Kasumi-1 (cell line): ENCODE results near the gene FIGN.

Source experiments
- DNase-seq, 2 experiments: peaks; one replicate each; lab custom pipeline; 2025; lab: John Stamatoyannopoulos, UW

The FIGN gene

GRCh38 chr2:163709270-163709669 lies 26.5 kb downstream of the FIGN start:
- DNase-seq: no peak

- DNase-seq: no peak
These were observed 27.5 kb downstream of the FIGN start for GRCh38 chr2:163708265-163708664.

DNA sequence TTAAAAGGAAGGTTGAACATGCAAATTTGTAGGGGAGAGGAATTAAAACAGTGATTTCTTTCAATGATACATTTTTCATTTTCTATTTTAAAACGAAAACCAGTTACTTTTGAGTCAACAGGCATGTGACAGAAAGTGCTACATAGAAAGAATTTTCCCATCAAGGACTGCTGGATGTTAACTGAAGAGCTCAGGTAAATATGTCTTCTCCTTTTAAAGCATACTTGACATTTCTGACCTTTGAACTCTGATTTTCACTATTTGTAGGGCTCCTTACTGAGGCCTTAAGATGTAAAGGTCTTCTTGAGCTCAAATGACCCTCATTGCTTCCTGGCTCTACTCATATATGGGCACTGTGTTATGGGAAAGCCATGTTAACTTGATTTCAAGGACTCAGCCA lies 32.4 kb downstream of the FIGN start:
- no peak for DNase-seq

GRCh38 chr2:163701399-163702195 lies 34.2 kb downstream of the FIGN start:
- DNase-seq: no peak

DNA sequence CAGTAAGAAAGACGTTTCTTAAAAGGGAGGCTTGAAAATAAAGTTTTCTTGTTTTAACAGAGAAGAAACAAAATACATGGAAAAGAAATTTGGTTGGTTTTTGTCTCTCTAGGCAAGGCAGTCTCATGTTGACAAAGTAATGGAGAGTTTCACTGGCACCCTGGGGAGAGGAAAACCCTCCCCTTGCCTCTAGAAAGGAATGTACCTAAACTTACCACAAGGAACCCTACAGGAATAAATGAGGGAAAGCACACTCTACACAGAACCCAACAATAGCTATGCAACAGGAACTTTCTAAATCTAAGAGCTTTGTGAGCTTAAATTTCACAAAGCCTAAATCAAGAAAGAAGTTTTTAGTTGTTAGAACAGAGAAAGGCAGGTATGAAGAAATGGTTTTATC lies 37.0 kb downstream of the FIGN start:
- no peak for DNase-seq

- DNase-seq: no peak
These were observed 37.8 kb downstream of the FIGN start for GRCh38 chr2:163697846-163698637.

GRCh38 chr2:163697429-163697828 lies 38.4 kb downstream of the FIGN start:
- no peak for DNase-seq

DNA sequence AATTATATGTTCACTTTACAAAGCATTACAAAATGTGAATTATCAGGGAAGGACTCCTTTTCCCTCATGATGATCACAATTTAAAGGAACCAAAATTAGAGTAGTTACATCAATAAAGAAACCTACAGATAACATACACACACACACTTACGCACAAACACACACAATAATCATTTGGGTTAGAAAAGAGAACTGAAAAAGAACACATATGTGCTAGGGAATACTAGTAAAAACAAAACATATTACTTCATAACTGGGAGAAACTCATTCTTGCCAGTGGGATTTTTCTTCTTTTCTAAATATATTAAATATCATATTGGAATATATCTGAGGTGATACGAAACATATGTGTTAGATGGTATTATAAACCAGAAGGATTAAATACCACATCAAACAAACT lies 42.3 kb downstream of the FIGN start:
- no peak for DNase-seq

- DNase-seq: no peak
These were observed 43.0 kb downstream of the FIGN start for GRCh38 chr2:163692611-163693482.

DNA sequence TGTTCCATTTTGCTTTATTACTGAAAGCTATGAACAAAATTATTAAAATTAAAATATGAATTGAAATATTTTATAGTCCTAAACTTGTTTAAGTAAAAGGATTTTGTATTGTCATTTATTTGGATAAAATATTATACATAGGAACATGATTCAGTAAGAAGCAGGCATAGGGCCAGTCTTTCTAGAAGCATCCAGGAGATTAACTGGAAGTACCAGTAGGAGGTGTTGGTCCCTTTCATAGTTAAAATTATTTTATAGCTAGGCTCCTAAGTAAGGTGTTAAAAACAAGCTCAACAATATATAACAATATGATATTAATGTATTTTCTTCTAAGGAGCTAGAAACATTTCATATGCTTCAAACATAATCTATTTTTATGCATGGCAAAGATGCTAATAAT lies 43.7 kb downstream of the FIGN start:
- DNase-seq: no peak

DNA sequence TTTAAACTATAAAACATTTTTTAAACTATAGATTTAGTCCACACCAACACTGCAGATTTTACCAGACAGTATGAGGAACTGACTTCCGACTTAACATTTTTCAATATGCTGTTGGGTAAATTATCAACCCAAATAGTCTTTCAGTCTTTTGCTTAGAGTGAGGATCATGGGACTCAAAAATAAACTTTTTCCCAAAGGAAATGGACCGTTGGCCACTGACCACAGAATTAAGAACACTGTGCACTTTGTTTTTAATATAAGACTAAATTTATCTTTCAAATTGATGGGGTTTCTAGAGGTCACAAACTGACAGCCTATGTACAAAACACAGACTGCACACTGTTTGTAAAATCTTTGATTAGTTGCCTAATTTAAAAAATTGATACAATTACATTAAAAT lies 44.9 kb downstream of the FIGN start:
- DNase-seq: no peak

- no peak for DNase-seq
These were observed 48.6 kb downstream of the FIGN start for GRCh38 chr2:163687217-163687616.

DNA sequence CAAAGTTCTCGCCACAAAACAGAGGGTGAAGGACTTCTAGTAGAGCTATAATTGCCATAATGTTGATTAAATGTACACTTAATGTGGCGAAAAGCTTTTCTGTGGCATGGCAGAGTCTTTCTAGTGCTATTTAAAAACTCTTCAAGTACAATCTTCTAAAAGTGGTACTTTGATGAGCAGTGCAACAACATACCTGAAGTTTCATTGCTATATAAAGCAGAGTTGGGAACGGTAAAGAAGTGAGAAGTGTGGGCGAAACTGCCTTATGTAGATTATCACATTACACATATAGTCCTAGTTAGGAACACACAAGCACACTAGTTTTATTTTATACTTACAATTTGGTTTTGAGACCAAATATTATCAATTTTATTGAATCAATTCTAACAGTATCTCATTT lies 49.5 kb downstream of the FIGN start:
- DNase-seq: no peak

DNA sequence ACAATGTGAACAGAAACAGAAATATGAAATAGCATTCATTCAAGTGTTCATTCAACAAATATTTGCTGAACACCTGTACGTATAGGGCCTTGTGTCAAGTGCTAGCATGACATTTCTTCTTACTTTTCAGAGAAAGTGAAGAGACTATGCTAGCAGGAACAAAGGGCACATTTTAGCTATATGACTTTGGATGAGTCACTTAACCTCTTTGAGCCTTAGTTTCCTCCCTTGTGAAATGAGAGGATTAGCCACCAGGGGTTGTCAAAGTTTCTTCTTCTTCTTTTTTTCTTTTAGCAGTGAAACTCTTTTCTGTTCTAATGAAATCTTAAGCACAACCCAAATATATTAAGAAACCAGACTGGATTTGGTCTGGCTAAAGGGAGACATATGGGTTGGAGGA lies 53.1 kb downstream of the FIGN start:
- DNase-seq: peak; percentile 17 to 35

GRCh38 chr2:163681745-163682144 lies 54.1 kb downstream of the FIGN start:
- DNase-seq: no peak

DNA sequence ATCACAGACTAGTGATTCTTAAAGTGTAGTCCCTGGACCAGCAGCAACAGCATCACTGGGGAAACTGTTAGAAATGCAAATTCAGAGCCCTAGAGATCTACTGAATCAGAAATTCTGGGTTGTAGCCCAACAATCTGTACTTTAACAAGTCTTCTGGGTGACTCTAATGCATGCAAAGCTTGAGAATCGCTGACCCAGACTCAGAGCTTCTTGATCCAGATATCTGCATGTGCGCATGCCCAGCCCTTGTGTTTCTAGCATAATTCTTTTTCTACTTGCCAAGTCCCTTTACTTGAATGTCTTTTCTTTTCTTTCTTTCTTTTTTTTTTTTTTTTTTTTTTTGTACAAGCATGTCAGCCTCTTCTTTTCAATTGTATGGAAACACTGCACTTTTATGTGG lies 60.4 kb downstream of the FIGN start:
- no peak for DNase-seq

GRCh38 chr2:163673522-163673921 lies 62.3 kb downstream of the FIGN start:
- no peak for DNase-seq

DNA sequence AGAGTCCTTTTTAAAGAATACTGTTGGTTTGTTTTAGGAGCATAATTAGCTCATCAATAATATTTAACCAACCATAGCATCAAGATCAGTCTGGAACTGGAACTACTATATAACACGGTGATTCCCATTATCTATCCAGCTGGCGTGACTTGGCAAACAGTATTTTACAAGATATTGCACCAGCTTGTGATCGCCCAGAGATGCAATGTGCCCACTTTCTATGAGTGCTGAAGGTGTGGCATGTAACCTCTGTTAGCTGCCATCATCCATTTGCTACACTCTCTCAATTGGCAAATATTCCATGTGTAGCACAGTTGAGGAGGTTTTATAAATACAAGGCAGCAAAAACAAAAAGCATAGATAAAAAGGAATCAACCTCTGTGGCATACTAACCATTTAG lies 64.9 kb downstream of the FIGN start:
- DNase-seq: no peak

DNA sequence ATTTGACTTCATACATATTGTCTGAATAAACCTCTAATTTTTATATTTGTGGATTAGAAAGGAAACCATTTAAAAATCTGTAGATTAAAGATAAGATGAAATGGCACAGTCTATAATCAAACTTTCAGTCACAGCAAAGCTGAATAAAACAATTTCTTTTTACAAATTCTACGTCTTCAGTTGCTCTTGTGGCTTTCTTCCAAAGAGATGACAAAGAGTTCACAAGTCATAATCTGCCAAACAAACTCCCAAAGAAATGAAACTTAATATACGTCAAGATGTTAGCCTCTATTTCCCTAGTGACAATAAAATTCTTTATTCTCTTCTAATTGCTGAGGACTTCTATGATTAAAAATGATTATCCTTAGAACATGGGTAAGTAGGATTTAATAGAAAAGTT lies 66.3 kb downstream of the FIGN start:
- no peak for DNase-seq

DNA sequence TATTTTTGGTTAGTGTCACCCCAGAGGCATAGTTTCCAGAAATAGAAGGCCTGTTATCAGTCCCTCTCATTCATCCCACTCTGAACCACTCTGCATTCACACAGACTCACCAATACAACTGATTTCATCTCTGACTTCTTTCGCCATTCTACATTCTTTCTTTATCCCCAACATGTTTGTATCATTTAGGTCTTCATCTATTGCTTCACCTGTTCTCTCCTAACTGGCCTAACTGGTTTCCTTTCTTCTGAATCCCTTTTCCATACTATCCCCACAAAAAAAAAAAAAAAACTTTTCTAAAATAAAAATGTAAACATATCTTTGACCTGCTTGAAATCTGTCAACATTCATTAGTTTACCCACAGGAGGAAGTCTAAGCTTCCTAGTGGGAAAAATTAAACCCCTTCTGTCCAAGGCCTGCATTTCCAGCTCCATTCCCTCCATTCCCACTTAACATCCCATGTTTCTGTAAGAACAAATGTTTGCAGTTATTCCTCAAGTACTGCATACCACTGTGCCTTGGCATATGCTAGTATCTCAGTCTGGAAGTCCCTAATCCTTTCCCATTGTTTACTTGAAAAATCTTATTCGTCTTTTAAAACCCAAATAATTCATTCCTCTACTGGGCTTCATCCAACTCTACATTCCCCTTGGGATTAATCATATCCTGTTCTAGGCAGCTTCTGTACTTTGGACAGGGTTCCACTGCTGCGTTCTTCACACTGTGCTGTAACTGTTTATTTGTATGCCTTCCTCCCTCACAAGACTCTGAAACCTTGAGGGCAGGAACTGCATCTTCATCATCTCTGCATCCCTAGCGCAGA lies 68.5 kb downstream of the FIGN start:
- DNase-seq: no peak

DNA sequence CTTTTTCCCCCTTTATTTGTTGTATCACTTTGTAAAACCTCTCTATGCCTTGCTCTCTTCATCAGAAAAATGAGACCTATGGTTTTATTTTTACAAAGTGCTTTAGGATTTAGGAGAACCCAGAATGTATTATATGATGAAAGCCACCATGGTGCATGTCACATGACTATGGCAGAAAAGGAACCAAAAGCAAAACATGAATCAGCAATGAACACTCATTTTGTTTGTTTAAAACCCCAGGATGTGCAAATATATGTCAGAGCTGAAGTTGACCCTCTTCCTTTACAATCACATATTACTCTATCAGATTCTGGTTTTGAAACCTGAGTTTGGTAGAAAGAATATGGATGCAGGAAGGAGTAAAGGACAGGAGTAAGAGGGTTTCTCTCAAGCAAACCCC lies 70.0 kb downstream of the FIGN start:
- no peak for DNase-seq

GRCh38 chr2:163665051-163665450 lies 70.8 kb downstream of the FIGN start:
- no peak for DNase-seq
